Right lobe of liver (tissue), 6 donors: ENCODE measurements around the gene CCDC61. TPM values are rescaled to one million over a fixed set of nuclear protein-coding genes. Genes with fewer than 3 reads are reported as not detected.
A peak's percentile ranks its signal among the peaks of the same experiment; 100 is the strongest.

Experiments
- ATAC-seq, 4 donors: fragments of 200-7000 bp; cut with Tn5 transposase; one replicate each; pipeline ENCODE4 v1.9.1; 2020; ENCODE audit warnings: mild to moderate bottlenecking in 4 of 4, moderate library complexity in 4 of 4
- DNase-seq, 3 donors: peaks; one replicate each; pipeline ENCODE4 v3.0.0-alpha.2; 2020
- H3K27ac ChIP-seq, 3 donors: fragments of 200-600 bp; one replicate each; pipeline ENCODE4 v1.8.0; 2022
- H3K27me3 ChIP-seq, 2 donors: fragments of 200-600 bp; one replicate each; pipeline ENCODE4 v1.8.0; 2022
- H3K36me3 ChIP-seq, 4 donors: fragments of 200-600 bp; sonication (generic) in 1 of 4; one replicate each; pipeline versions ENCODE4 v1.5.1 to v1.8.0; 2017 to 2022; ENCODE audit warnings: control low read depth in 1 of 4
- H3K4me1 ChIP-seq, 4 donors: fragments of 200-600 bp; sonication (generic) in 1 of 4; one replicate each; pipeline versions ENCODE4 v1.5.1 to v1.8.0; 2017 to 2022; ENCODE audit warnings: control low read depth in 1 of 4
- H3K4me3 ChIP-seq, 3 donors: fragments of 200-600 bp; one replicate each; pipeline ENCODE4 v1.8.0; 2022
- H3K9me3 ChIP-seq, 4 donors: fragments of 200-600 bp; sonication (generic) in 1 of 4; one replicate each; pipeline versions ENCODE4 v1.5.1 to v1.8.0; 2017 to 2022; ENCODE audit warnings: control low read depth in 1 of 4
- CTCF ChIP-seq, 4 donors: fragments of 200-600 bp in 3 of 4; fragments of 450-650 bp in 1 of 4; IDR thresholded peaks; one replicate each; pipeline versions ENCODE4 v1.5.1 to v1.8.0; 2016 to 2022; ENCODE audit warnings: antibody characterized with exemption in 4 of 4, mild to moderate bottlenecking in 2 of 4
- POLR2A ChIP-seq: fragments of 450-650 bp; IDR thresholded peaks from one replicate; pipeline ENCODE4 v1.6.1; 2017; ENCODE audit warnings: antibody characterized with exemption, mild to moderate bottlenecking
- WGBS: methylation state at CpG from one replicate; pipeline ENCODE4 v1.1.6; 2018; ENCODE audit warnings: low coverage, low lambda C conversion rate; ENCODE audit not compliant: insufficient coverage; ENCODE audit errors: missing lambda C conversion rate; 5-methylcytosine and 5-hydroxymethylcytosine counted together
- intact Hi-C, 2 donors: fragments of 100-400 bp; cut with DNase I; formaldehyde crosslinking; loops; one replicate each; pipeline versions ENCODE4 v1.11.2 to v1.14.1; 2022
- total RNA-seq, 6 experiments: library from RNA; depleted of rRNA in 2 of 6; stranded (reverse); fragments of >200 nt in 2 of 6; fragmentation: NEBNext Ultra II Directional in 3 of 6; extraction: Animal tissue kit (Norgen Biotek cat#: 25700) in 3 of 6; gene quantifications; one replicate each; pipeline versions ENCODE4 v1.1.0 to v1.2.4, GENCODE V29; 2016 to 2023
- donor health status: DM: no; HTN: yes; CAD: no.
- donor health status: DM: no; HTN: no; CAD: no.
- donor health status: DM: no; HTN: no; CAD: no.
- donor health status: DM: no; HTN: yes; CAD: no.
- donor health status: DM: no; HTN: yes; CAD: no.

The CCDC61 gene
- total RNA-seq, 6 experiments from 2014 or later: 5.8 to 9.7 (median 8.1) TPM

GRCh38 chr19:46031781-46032596, 36.7 kb downstream of the CCDC61 start:
- peak in 1 of 4 donors; percentile 7 for ATAC-seq
- Histone ChIP-seq H3K9me3 (no peaks in the 10 kb centered on the region), H3K4me3 (no peak overlapping the region), H3K4me1 (no peaks in the 10 kb centered on the region), H3K27me3 (no peaks in the 10 kb centered on the region), H3K36me3 (no peaks in the 10 kb centered on the region), H3K27ac (no peak overlapping the region)
- no CpG with 5 or more reads among the region's 5 CpGs for WGBS
- no peak for DNase-seq
- intact Hi-C loops: no loop called here
- no peak for TF ChIP-seq POLR2A
- no peak for TF ChIP-seq CTCF (IDR thresholded peaks at IDR 0.05)

GRCh38 chr19:46032597-46033025, 37.3 kb downstream of the CCDC61 start:
- WGBS: no CpG with 5 or more reads among the region's 3 CpGs
- DNase-seq (no peak), ATAC-seq (no peak)
- H3K9me3 ChIP-seq: no peaks in the 10 kb centered on the region
- H3K27me3 ChIP-seq: no peaks in the 10 kb centered on the region
- no peaks in the 10 kb centered on the region for H3K4me1 ChIP-seq
- intact Hi-C loops: no loop called here
- TF ChIP-seq CTCF (IDR thresholded peaks at IDR 0.05) (no peak), POLR2A (no peak)
- H3K36me3 ChIP-seq: no peaks in the 10 kb centered on the region
- no peak overlapping the region for H3K27ac ChIP-seq
- no peak overlapping the region for H3K4me3 ChIP-seq

GRCh38 chr19:46033401-46033800, 38.1 kb downstream of the CCDC61 start:
- no peaks in the 10 kb centered on the region for H3K9me3 ChIP-seq
- H3K27me3 ChIP-seq: no peaks in the 10 kb centered on the region
- DNase-seq: no peak
- H3K27ac ChIP-seq: no peak overlapping the region
- intact Hi-C loops: no loop called here
- WGBS: no CpG with 5 or more reads among the region's 11 CpGs
- no peak overlapping the region for H3K4me3 ChIP-seq
- ATAC-seq: no peak
- TF ChIP-seq CTCF (IDR thresholded peaks at IDR 0.05): no peak
- no peak for TF ChIP-seq POLR2A
- H3K36me3 ChIP-seq: no peaks in the 10 kb centered on the region
- no peaks in the 10 kb centered on the region for H3K4me1 ChIP-seq

GRCh38 chr19:46035546-46035945, 40.3 kb downstream of the CCDC61 start:
- WGBS: 88% methylated on average over 4 of the region's 6 CpGs
- Histone ChIP-seq H3K27ac (no peak overlapping the region), H3K4me1 (no peaks in the 10 kb centered on the region), H3K27me3 (no peaks in the 10 kb centered on the region), H3K36me3 (no peaks in the 10 kb centered on the region), H3K4me3 (no peak overlapping the region), H3K9me3 (no peaks in the 10 kb centered on the region)
- no peak for DNase-seq
- no peak for ATAC-seq
- TF ChIP-seq CTCF (IDR thresholded peaks at IDR 0.05) (no peak), POLR2A (no peak)
- intact Hi-C loops: no loop called here
